H9 (cell line): ENCODE measurements around the gene OSTC. TPM values are rescaled to one million over a fixed set of nuclear protein-coding genes. Genes with fewer than 3 reads are reported as not detected.

ENCODE experiments used
- DNase-seq: peaks from one replicate; pipeline ENCODE4 v3.0.0-alpha.2; 2017
- H2AFZ ChIP-seq: one replicate; pipeline ENCODE4 v1.6.1; 2013; ENCODE audit warnings: mild to moderate bottlenecking, low read length, control low read depth, moderate library complexity
- H2AK5ac ChIP-seq: 2 replicates; pipeline ENCODE4 v1.6.1; 2013; ENCODE audit warnings: low read length, control low read depth, mixed read lengths; ENCODE audit not compliant: insufficient read length
- H2BK120ac ChIP-seq: one replicate; pipeline ENCODE4 v1.6.1; 2013; ENCODE audit warnings: low read depth, mild to moderate bottlenecking, low read length, control low read depth, inconsistent platforms; ENCODE audit not compliant: poor library complexity, severe bottlenecking
- H2BK12ac ChIP-seq: 2 replicates; pipeline ENCODE4 v1.6.1; 2013; ENCODE audit warnings: low read length, control low read depth, mixed read lengths, low read depth; ENCODE audit not compliant: insufficient read length
- H2BK15ac ChIP-seq: 2 replicates; pipeline ENCODE4 v1.6.1; 2013; ENCODE audit warnings: low read depth, low read length, control low read depth
- H2BK20ac ChIP-seq: one replicate; pipeline ENCODE4 v1.6.1; 2013; ENCODE audit warnings: low read depth, mild to moderate bottlenecking, low read length, control low read depth, inconsistent platforms; ENCODE audit not compliant: poor library complexity, severe bottlenecking
- H2BK5ac ChIP-seq: 2 replicates; pipeline ENCODE4 v1.6.1; 2013; ENCODE audit warnings: low read length, control low read depth, mixed read lengths; ENCODE audit not compliant: insufficient read length
- H3K14ac ChIP-seq: 2 replicates; pipeline ENCODE4 v1.6.1; 2013; ENCODE audit warnings: low read length, control low read depth; ENCODE audit not compliant: insufficient read depth
- H3K18ac ChIP-seq: 2 replicates; pipeline ENCODE4 v1.6.1; 2013; ENCODE audit warnings: low read depth, mild to moderate bottlenecking, mixed read lengths, low read length, control low read depth; ENCODE audit not compliant: insufficient read length
- H3K23ac ChIP-seq: 2 replicates; pipeline ENCODE4 v1.6.1; 2013; ENCODE audit warnings: low read length, control low read depth, mixed read lengths, low read depth; ENCODE audit not compliant: insufficient read length
- H3K23me2 ChIP-seq: 2 replicates; pipeline ENCODE4 v1.6.1; 2013; ENCODE audit warnings: low read depth, mild to moderate bottlenecking, mixed read lengths, low read length, control low read depth; ENCODE audit not compliant: insufficient read length, poor library complexity, severe bottlenecking
- H3K27ac ChIP-seq: 2 replicates; pipeline ENCODE4 v1.5.1; 2013; ENCODE audit warnings: low read length, control low read depth, mixed read lengths, low read depth; ENCODE audit not compliant: insufficient read length
- H3K27me3 ChIP-seq: 2 replicates; pipeline ENCODE4 v1.6.1; 2013; ENCODE audit warnings: low read length, control low read depth, inconsistent platforms; ENCODE audit not compliant: insufficient read depth
- H3K4ac ChIP-seq: 2 replicates; pipeline ENCODE4 v1.6.1; 2013; ENCODE audit warnings: low read depth, mild to moderate bottlenecking, control low read depth, inconsistent platforms, low read length, moderate library complexity
- H3K4me1 ChIP-seq: 2 replicates; pipeline ENCODE4 v1.6.1; 2013; ENCODE audit warnings: low read length, control low read depth, inconsistent platforms; ENCODE audit not compliant: insufficient read depth
- H3K4me2 ChIP-seq: 2 replicates; pipeline ENCODE4 v1.6.1; 2013; ENCODE audit warnings: low read length, control low read depth, mixed read lengths; ENCODE audit not compliant: insufficient read length, insufficient read depth
- H3K56ac ChIP-seq: 2 replicates; pipeline ENCODE4 v1.6.1; 2013; ENCODE audit warnings: low read depth, mild to moderate bottlenecking, mixed read lengths, low read length, control low read depth; ENCODE audit not compliant: insufficient read length
- H3K79me1 ChIP-seq: 2 replicates; pipeline ENCODE4 v1.6.1; 2013; ENCODE audit warnings: low read depth, mild to moderate bottlenecking, moderate library complexity, low read length, control low read depth, inconsistent platforms; ENCODE audit not compliant: insufficient read depth, poor library complexity, severe bottlenecking
- H3K79me2 ChIP-seq: 2 replicates; pipeline ENCODE4 v1.6.1; 2013; ENCODE audit warnings: low read length, control low read depth, inconsistent platforms; ENCODE audit not compliant: insufficient read depth
- H3K9ac ChIP-seq: 2 replicates; pipeline ENCODE4 v1.6.1; 2013; ENCODE audit warnings: low read length, control low read depth, mixed read lengths; ENCODE audit not compliant: insufficient read length; ENCODE audit errors: extremely low read depth
- H3K9me3 ChIP-seq: one replicate; pipeline ENCODE4 v1.6.1; 2013; ENCODE audit warnings: low read depth, low read length, inconsistent platforms; ENCODE audit not compliant: control insufficient read depth
- H3T11ph ChIP-seq: one replicate; pipeline ENCODE4 v1.6.1; 2013; ENCODE audit warnings: mild to moderate bottlenecking, low read length, control low read depth, inconsistent platforms
- H4K20me1 ChIP-seq: one replicate; pipeline ENCODE4 v1.6.1; 2013; ENCODE audit not compliant: control insufficient read depth, insufficient read length, insufficient read depth
- H4K5ac ChIP-seq: 2 replicates; pipeline ENCODE4 v1.6.1; 2013; ENCODE audit warnings: low read depth, mild to moderate bottlenecking, mixed read lengths, low read length, control low read depth; ENCODE audit not compliant: insufficient read length
- H4K8ac ChIP-seq: replicated peaks from 2 replicates; pipeline ENCODE4 v1.6.1; 2013; ENCODE audit warnings: low read length, control low read depth, mixed read lengths, low read depth; ENCODE audit not compliant: insufficient read length
- H4K91ac ChIP-seq: 2 replicates; pipeline ENCODE4 v1.6.1; 2013; ENCODE audit warnings: low read depth, mild to moderate bottlenecking, moderate library complexity, mixed read lengths, low read length, control low read depth; ENCODE audit not compliant: insufficient read length
- H3K27ac Mint-ChIP-seq, 3 experiments: 2 replicates in 2 of 3; 3 replicates in 1 of 3; pipeline ENCODE4 v1.8.0; 2020 to 2021; ENCODE audit warnings: mixed read lengths in 3 of 3, mild to moderate bottlenecking in 1 of 3, moderate library complexity in 1 of 3
- H3K27me3 Mint-ChIP-seq: 2 replicates; pipeline ENCODE4 v1.8.0; 2021; ENCODE audit warnings: low read depth, mild to moderate bottlenecking, moderate library complexity, mixed read lengths
- H3K36me3 Mint-ChIP-seq, 3 experiments: 2 replicates in 2 of 3; 3 replicates in 1 of 3; pipeline ENCODE4 v1.8.0; 2020 to 2021; ENCODE audit warnings: low read depth in 3 of 3, mixed read lengths in 3 of 3; ENCODE audit not compliant: insufficient read depth in 1 of 3
- H3K4me1 Mint-ChIP-seq, 2 experiments: 2 replicates each; pipeline ENCODE4 v1.8.0; 2020; ENCODE audit warnings: mixed read lengths in 2 of 2
- H3K4me3 Mint-ChIP-seq, 2 experiments: 2 replicates in 1 of 2; 3 replicates in 1 of 2; pipeline ENCODE4 v1.8.0; 2020 to 2021; ENCODE audit warnings: mild to moderate bottlenecking in 2 of 2, mixed read lengths in 2 of 2, moderate library complexity in 1 of 2
- H3K9me3 Mint-ChIP-seq, 2 experiments: 2 replicates in 1 of 2; 3 replicates in 1 of 2; pipeline ENCODE4 v1.8.0; 2020; ENCODE audit warnings: mild to moderate bottlenecking in 2 of 2, mixed read lengths in 2 of 2, moderate library complexity in 1 of 2
- WGBS: extraction: QIAGEN DNeasy Blood & Tissue Kit; methylation state at CpG from one replicate; pipeline ENCODE4 v1.1.7; 2013; ENCODE audit warnings: missing lambda C conversion rate, low lambda C conversion rate, mixed read lengths; ENCODE audit not compliant: insufficient read length; ENCODE audit errors: extremely low coverage; 5-methylcytosine and 5-hydroxymethylcytosine counted together
- total RNA-seq: library from RNA; stranded (reverse); gene quantifications from 2 replicates; pipeline ENCODE4 v1.2.1, GENCODE V29; 2021
- TF ChIP-seq, protein P1 (sequence below): fragments of 200-600 bp; sonication (generic); conservative IDR thresholded peaks from 3 replicates; pipeline ENCODE4 v1.8.0; 2021; ENCODE audit warnings: antibody characterized with exemption, mild to moderate bottlenecking

OSTC gene
- total RNA-seq, 1 experiment from 2014 or later: 130 TPM

DNA sequence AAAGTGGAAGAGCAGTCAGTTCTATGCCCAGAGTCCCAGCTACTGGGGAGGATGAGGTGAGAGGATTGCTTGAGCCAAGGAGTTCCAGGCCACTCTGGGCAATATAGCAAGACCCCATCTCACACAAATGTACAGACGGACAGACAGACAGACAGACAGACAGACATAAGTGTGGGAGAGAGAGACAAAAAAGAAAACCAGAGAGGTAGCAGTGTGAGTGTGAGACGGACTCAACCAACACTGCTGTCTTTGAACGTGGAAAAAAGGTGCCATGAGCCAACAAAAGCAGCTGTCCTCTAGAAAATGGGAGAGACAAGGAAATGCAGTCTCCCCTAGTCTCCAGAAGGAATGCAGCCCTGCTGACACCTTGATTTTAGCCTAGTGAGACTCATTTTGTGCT lies 48.2 kb upstream of the OSTC start:
- no peak overlapping the region for H2AFZ ChIP-seq
- Mint-ChIP-seq H3K27me3 (peaks cover 4% of the 10 kb centered on the region; the same call in 1 of the 2 replicates), H3K9me3 (peaks cover 3 to 9% of the 10 kb centered on the region in 2 experiments; a peak in 4 of 5 replicates), H3K27ac (no peak overlapping the region), H3K36me3 (peaks cover 0 to 4% (median 2%) of the 10 kb centered on the region in 3 experiments; a peak in 3 of 7 replicates), H3K4me3 (no peak overlapping the region), H3K4me1 (no peaks in the 10 kb centered on the region)
- no peak overlapping the region for H4K8ac ChIP-seq
- H2AK5ac ChIP-seq: no peak overlapping the region
- no peaks in the 10 kb centered on the region for H3K23me2 ChIP-seq
- H4K20me1 ChIP-seq: no peaks in the 10 kb centered on the region
- H3K18ac ChIP-seq: no peak overlapping the region
- TF ChIP-seq, protein P1, sequence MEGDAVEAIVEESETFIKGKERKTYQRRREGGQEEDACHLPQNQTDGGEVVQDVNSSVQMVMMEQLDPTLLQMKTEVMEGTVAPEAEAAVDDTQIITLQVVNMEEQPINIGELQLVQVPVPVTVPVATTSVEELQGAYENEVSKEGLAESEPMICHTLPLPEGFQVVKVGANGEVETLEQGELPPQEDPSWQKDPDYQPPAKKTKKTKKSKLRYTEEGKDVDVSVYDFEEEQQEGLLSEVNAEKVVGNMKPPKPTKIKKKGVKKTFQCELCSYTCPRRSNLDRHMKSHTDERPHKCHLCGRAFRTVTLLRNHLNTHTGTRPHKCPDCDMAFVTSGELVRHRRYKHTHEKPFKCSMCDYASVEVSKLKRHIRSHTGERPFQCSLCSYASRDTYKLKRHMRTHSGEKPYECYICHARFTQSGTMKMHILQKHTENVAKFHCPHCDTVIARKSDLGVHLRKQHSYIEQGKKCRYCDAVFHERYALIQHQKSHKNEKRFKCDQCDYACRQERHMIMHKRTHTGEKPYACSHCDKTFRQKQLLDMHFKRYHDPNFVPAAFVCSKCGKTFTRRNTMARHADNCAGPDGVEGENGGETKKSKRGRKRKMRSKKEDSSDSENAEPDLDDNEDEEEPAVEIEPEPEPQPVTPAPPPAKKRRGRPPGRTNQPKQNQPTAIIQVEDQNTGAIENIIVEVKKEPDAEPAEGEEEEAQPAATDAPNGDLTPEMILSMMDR: no peak
- H3K23ac ChIP-seq: no peak overlapping the region
- H3K14ac ChIP-seq: no peak overlapping the region
- H2BK15ac ChIP-seq: no peak overlapping the region
- no peak overlapping the region for H2BK20ac ChIP-seq
- no peak overlapping the region for H3T11ph ChIP-seq
- no peaks in the 10 kb centered on the region for H3K4me1 ChIP-seq
- no CpG with 5 or more reads among the region's 3 CpGs for WGBS
- H3K79me1 ChIP-seq: no peaks in the 10 kb centered on the region
- no peak overlapping the region for H2BK5ac ChIP-seq
- no peak overlapping the region for H2BK12ac ChIP-seq
- H3K4me2 ChIP-seq: no peak overlapping the region
- no peak overlapping the region for H4K5ac ChIP-seq
- DNase-seq: no peak
- no peaks in the 10 kb centered on the region for H3K27me3 ChIP-seq
- H3K27ac ChIP-seq: no peak overlapping the region
- H3K9me3 ChIP-seq: no peaks in the 10 kb centered on the region
- no peak overlapping the region for H3K56ac ChIP-seq
- H3K4ac ChIP-seq: no peak overlapping the region
- H2BK120ac ChIP-seq: no peak overlapping the region
- no peaks in the 10 kb centered on the region for H3K79me2 ChIP-seq
- no peak overlapping the region for H3K9ac ChIP-seq
- no peak overlapping the region for H4K91ac ChIP-seq
